H9 (cell line): ENCODE data around the gene CCDC158. TPM values are rescaled to one million over a fixed set of nuclear protein-coding genes. Genes with fewer than 3 reads are reported as not detected.

Source experiments
- DNase-seq: peaks from one replicate; pipeline ENCODE4 v3.0.0-alpha.2; 2017
- H2AFZ ChIP-seq: one replicate; pipeline ENCODE4 v1.6.1; 2013; ENCODE audit warnings: mild to moderate bottlenecking, low read length, control low read depth, moderate library complexity
- H2AK5ac ChIP-seq: 2 replicates; pipeline ENCODE4 v1.6.1; 2013; ENCODE audit warnings: low read length, control low read depth, mixed read lengths; ENCODE audit not compliant: insufficient read length
- H2BK120ac ChIP-seq: one replicate; pipeline ENCODE4 v1.6.1; 2013; ENCODE audit warnings: low read depth, mild to moderate bottlenecking, low read length, control low read depth, inconsistent platforms; ENCODE audit not compliant: poor library complexity, severe bottlenecking
- H2BK12ac ChIP-seq: 2 replicates; pipeline ENCODE4 v1.6.1; 2013; ENCODE audit warnings: low read length, control low read depth, mixed read lengths, low read depth; ENCODE audit not compliant: insufficient read length
- H2BK15ac ChIP-seq: 2 replicates; pipeline ENCODE4 v1.6.1; 2013; ENCODE audit warnings: low read depth, low read length, control low read depth
- H2BK20ac ChIP-seq: one replicate; pipeline ENCODE4 v1.6.1; 2013; ENCODE audit warnings: low read depth, mild to moderate bottlenecking, low read length, control low read depth, inconsistent platforms; ENCODE audit not compliant: poor library complexity, severe bottlenecking
- H2BK5ac ChIP-seq: 2 replicates; pipeline ENCODE4 v1.6.1; 2013; ENCODE audit warnings: low read length, control low read depth, mixed read lengths; ENCODE audit not compliant: insufficient read length
- H3K14ac ChIP-seq: 2 replicates; pipeline ENCODE4 v1.6.1; 2013; ENCODE audit warnings: low read length, control low read depth; ENCODE audit not compliant: insufficient read depth
- H3K18ac ChIP-seq: 2 replicates; pipeline ENCODE4 v1.6.1; 2013; ENCODE audit warnings: low read depth, mild to moderate bottlenecking, mixed read lengths, low read length, control low read depth; ENCODE audit not compliant: insufficient read length
- H3K23ac ChIP-seq: 2 replicates; pipeline ENCODE4 v1.6.1; 2013; ENCODE audit warnings: low read length, control low read depth, mixed read lengths, low read depth; ENCODE audit not compliant: insufficient read length
- H3K23me2 ChIP-seq: 2 replicates; pipeline ENCODE4 v1.6.1; 2013; ENCODE audit warnings: low read depth, mild to moderate bottlenecking, mixed read lengths, low read length, control low read depth; ENCODE audit not compliant: insufficient read length, poor library complexity, severe bottlenecking
- H3K27ac ChIP-seq: 2 replicates; pipeline ENCODE4 v1.5.1; 2013; ENCODE audit warnings: low read length, control low read depth, mixed read lengths, low read depth; ENCODE audit not compliant: insufficient read length
- H3K27me3 ChIP-seq: 2 replicates; pipeline ENCODE4 v1.6.1; 2013; ENCODE audit warnings: low read length, control low read depth, inconsistent platforms; ENCODE audit not compliant: insufficient read depth
- H3K4ac ChIP-seq: 2 replicates; pipeline ENCODE4 v1.6.1; 2013; ENCODE audit warnings: low read depth, mild to moderate bottlenecking, control low read depth, inconsistent platforms, low read length, moderate library complexity
- H3K4me1 ChIP-seq: 2 replicates; pipeline ENCODE4 v1.6.1; 2013; ENCODE audit warnings: low read length, control low read depth, inconsistent platforms; ENCODE audit not compliant: insufficient read depth
- H3K4me2 ChIP-seq: 2 replicates; pipeline ENCODE4 v1.6.1; 2013; ENCODE audit warnings: low read length, control low read depth, mixed read lengths; ENCODE audit not compliant: insufficient read length, insufficient read depth
- H3K56ac ChIP-seq: 2 replicates; pipeline ENCODE4 v1.6.1; 2013; ENCODE audit warnings: low read depth, mild to moderate bottlenecking, mixed read lengths, low read length, control low read depth; ENCODE audit not compliant: insufficient read length
- H3K79me1 ChIP-seq: 2 replicates; pipeline ENCODE4 v1.6.1; 2013; ENCODE audit warnings: low read depth, mild to moderate bottlenecking, moderate library complexity, low read length, control low read depth, inconsistent platforms; ENCODE audit not compliant: insufficient read depth, poor library complexity, severe bottlenecking
- H3K79me2 ChIP-seq: 2 replicates; pipeline ENCODE4 v1.6.1; 2013; ENCODE audit warnings: low read length, control low read depth, inconsistent platforms; ENCODE audit not compliant: insufficient read depth
- H3K9ac ChIP-seq: 2 replicates; pipeline ENCODE4 v1.6.1; 2013; ENCODE audit warnings: low read length, control low read depth, mixed read lengths; ENCODE audit not compliant: insufficient read length; ENCODE audit errors: extremely low read depth
- H3K9me3 ChIP-seq: one replicate; pipeline ENCODE4 v1.6.1; 2013; ENCODE audit warnings: low read depth, low read length, inconsistent platforms; ENCODE audit not compliant: control insufficient read depth
- H3T11ph ChIP-seq: one replicate; pipeline ENCODE4 v1.6.1; 2013; ENCODE audit warnings: mild to moderate bottlenecking, low read length, control low read depth, inconsistent platforms
- H4K20me1 ChIP-seq: one replicate; pipeline ENCODE4 v1.6.1; 2013; ENCODE audit not compliant: control insufficient read depth, insufficient read length, insufficient read depth
- H4K5ac ChIP-seq: 2 replicates; pipeline ENCODE4 v1.6.1; 2013; ENCODE audit warnings: low read depth, mild to moderate bottlenecking, mixed read lengths, low read length, control low read depth; ENCODE audit not compliant: insufficient read length
- H4K8ac ChIP-seq: replicated peaks from 2 replicates; pipeline ENCODE4 v1.6.1; 2013; ENCODE audit warnings: low read length, control low read depth, mixed read lengths, low read depth; ENCODE audit not compliant: insufficient read length
- H4K91ac ChIP-seq: 2 replicates; pipeline ENCODE4 v1.6.1; 2013; ENCODE audit warnings: low read depth, mild to moderate bottlenecking, moderate library complexity, mixed read lengths, low read length, control low read depth; ENCODE audit not compliant: insufficient read length
- H3K27ac Mint-ChIP-seq, 3 experiments: 2 replicates in 2 of 3; 3 replicates in 1 of 3; pipeline ENCODE4 v1.8.0; 2020 to 2021; ENCODE audit warnings: mixed read lengths in 3 of 3, mild to moderate bottlenecking in 1 of 3, moderate library complexity in 1 of 3
- H3K27me3 Mint-ChIP-seq: 2 replicates; pipeline ENCODE4 v1.8.0; 2021; ENCODE audit warnings: low read depth, mild to moderate bottlenecking, moderate library complexity, mixed read lengths
- H3K36me3 Mint-ChIP-seq, 3 experiments: 2 replicates in 2 of 3; 3 replicates in 1 of 3; pipeline ENCODE4 v1.8.0; 2020 to 2021; ENCODE audit warnings: low read depth in 3 of 3, mixed read lengths in 3 of 3; ENCODE audit not compliant: insufficient read depth in 1 of 3
- H3K4me1 Mint-ChIP-seq, 2 experiments: 2 replicates each; pipeline ENCODE4 v1.8.0; 2020; ENCODE audit warnings: mixed read lengths in 2 of 2
- H3K4me3 Mint-ChIP-seq, 2 experiments: 2 replicates in 1 of 2; 3 replicates in 1 of 2; pipeline ENCODE4 v1.8.0; 2020 to 2021; ENCODE audit warnings: mild to moderate bottlenecking in 2 of 2, mixed read lengths in 2 of 2, moderate library complexity in 1 of 2
- H3K9me3 Mint-ChIP-seq, 2 experiments: 2 replicates in 1 of 2; 3 replicates in 1 of 2; pipeline ENCODE4 v1.8.0; 2020; ENCODE audit warnings: mild to moderate bottlenecking in 2 of 2, mixed read lengths in 2 of 2, moderate library complexity in 1 of 2
- WGBS: extraction: QIAGEN DNeasy Blood & Tissue Kit; methylation state at CpG from one replicate; pipeline ENCODE4 v1.1.7; 2013; ENCODE audit warnings: missing lambda C conversion rate, low lambda C conversion rate, mixed read lengths; ENCODE audit not compliant: insufficient read length; ENCODE audit errors: extremely low coverage; 5-methylcytosine and 5-hydroxymethylcytosine counted together
- total RNA-seq: library from RNA; stranded (reverse); gene quantifications from 2 replicates; pipeline ENCODE4 v1.2.1, GENCODE V29; 2021
- TF ChIP-seq, protein P1 (sequence below): fragments of 200-600 bp; sonication (generic); conservative IDR thresholded peaks from 3 replicates; pipeline ENCODE4 v1.8.0; 2021; ENCODE audit warnings: antibody characterized with exemption, mild to moderate bottlenecking

Gene CCDC158
- total RNA-seq, 1 experiment from 2014 or later: not detected

GRCh38 chr4:76410636-76411035, 10.3 kb downstream of the CCDC158 start:
- no peaks in the 10 kb centered on the region for H3K79me2 ChIP-seq
- no peaks in the 10 kb centered on the region for H4K20me1 ChIP-seq
- TF ChIP-seq, protein P1, sequence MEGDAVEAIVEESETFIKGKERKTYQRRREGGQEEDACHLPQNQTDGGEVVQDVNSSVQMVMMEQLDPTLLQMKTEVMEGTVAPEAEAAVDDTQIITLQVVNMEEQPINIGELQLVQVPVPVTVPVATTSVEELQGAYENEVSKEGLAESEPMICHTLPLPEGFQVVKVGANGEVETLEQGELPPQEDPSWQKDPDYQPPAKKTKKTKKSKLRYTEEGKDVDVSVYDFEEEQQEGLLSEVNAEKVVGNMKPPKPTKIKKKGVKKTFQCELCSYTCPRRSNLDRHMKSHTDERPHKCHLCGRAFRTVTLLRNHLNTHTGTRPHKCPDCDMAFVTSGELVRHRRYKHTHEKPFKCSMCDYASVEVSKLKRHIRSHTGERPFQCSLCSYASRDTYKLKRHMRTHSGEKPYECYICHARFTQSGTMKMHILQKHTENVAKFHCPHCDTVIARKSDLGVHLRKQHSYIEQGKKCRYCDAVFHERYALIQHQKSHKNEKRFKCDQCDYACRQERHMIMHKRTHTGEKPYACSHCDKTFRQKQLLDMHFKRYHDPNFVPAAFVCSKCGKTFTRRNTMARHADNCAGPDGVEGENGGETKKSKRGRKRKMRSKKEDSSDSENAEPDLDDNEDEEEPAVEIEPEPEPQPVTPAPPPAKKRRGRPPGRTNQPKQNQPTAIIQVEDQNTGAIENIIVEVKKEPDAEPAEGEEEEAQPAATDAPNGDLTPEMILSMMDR: no peak
- no peak overlapping the region for H3K4ac ChIP-seq
- H3K23me2 ChIP-seq: no peaks in the 10 kb centered on the region
- no peak overlapping the region for H2BK120ac ChIP-seq
- no peak for DNase-seq
- H3K27ac Mint-ChIP-seq: no peak overlapping the region
- no peak overlapping the region for H3K4me2 ChIP-seq
- no peak overlapping the region for H4K5ac ChIP-seq
- H4K8ac ChIP-seq: no peak overlapping the region
- no peaks in the 10 kb centered on the region for H3K36me3 Mint-ChIP-seq
- H2BK20ac ChIP-seq: no peak overlapping the region
- no peaks in the 10 kb centered on the region for H3K79me1 ChIP-seq
- no peaks in the 10 kb centered on the region for H3K27me3 ChIP-seq
- H3K4me1 ChIP-seq: no peaks in the 10 kb centered on the region
- H3K18ac ChIP-seq: no peak overlapping the region
- no peak overlapping the region for H4K91ac ChIP-seq
- no peak overlapping the region for H3K4me3 Mint-ChIP-seq
- H3K9ac ChIP-seq: no peak overlapping the region
- no peak overlapping the region for H2AK5ac ChIP-seq
- no peak overlapping the region for H3K14ac ChIP-seq
- H3T11ph ChIP-seq: no peak overlapping the region
- H2AFZ ChIP-seq: no peak overlapping the region
- H2BK5ac ChIP-seq: no peak overlapping the region
- no peak overlapping the region for H2BK12ac ChIP-seq
- no peak overlapping the region for H3K23ac ChIP-seq
- no peaks in the 10 kb centered on the region for H3K9me3 ChIP-seq
- no peak overlapping the region for H3K56ac ChIP-seq
- no peaks in the 10 kb centered on the region for H3K27me3 Mint-ChIP-seq
- no peaks in the 10 kb centered on the region for H3K9me3 Mint-ChIP-seq
- no CpG with 5 or more reads among the region's 3 CpGs for whole genome bisulfite sequencing
- no peak overlapping the region for H2BK15ac ChIP-seq
- H3K27ac ChIP-seq: no peak overlapping the region
- peaks cover 6 to 8% of the 10 kb centered on the region in 2 experiments for H3K4me1 Mint-ChIP-seq
